Hematopoietic multipotent progenitor cell (in vitro differentiated cells): Measurements from ENCODE around the gene PCDHB4. TPM values are rescaled to one million over a fixed set of nuclear protein-coding genes. Genes with fewer than 3 reads are reported as not detected.
"Not testable (repeated sequence)": the region's sequence is repeated elsewhere in the genome, so short reads cannot be mapped to it uniquely, and the experiment has no call there.

Source experiments
- DNase-seq, 3 donors: peaks; one replicate each; pipeline ENCODE4 v3.0.0-alpha.2; 2011 to 2015; ENCODE audit warnings: low read depth in 2 of 3, low spot score in 2 of 3
- total RNA-seq: library from RNA; depleted of rRNA; stranded (reverse); fragments of >200 nt; gene quantifications from one replicate; pipeline ENCODE4 v1.2.3, GENCODE V29; 2012

The PCDHB4 gene
- total RNA-seq, 1 donor, result under 0.01 TPM

GRCh38 chr5:141149812-141150211 lies 28.2 kb downstream of the PCDHB4 start, which contains the start of gene PCDHB6:
TSS of gene PCDHB6 (plus strand) at chr5:141150057. CDS start at chr5:141150258, 201 bp downstream.
- peak in 1 of 3 donors; percentile 1 for DNase-seq

DNA sequence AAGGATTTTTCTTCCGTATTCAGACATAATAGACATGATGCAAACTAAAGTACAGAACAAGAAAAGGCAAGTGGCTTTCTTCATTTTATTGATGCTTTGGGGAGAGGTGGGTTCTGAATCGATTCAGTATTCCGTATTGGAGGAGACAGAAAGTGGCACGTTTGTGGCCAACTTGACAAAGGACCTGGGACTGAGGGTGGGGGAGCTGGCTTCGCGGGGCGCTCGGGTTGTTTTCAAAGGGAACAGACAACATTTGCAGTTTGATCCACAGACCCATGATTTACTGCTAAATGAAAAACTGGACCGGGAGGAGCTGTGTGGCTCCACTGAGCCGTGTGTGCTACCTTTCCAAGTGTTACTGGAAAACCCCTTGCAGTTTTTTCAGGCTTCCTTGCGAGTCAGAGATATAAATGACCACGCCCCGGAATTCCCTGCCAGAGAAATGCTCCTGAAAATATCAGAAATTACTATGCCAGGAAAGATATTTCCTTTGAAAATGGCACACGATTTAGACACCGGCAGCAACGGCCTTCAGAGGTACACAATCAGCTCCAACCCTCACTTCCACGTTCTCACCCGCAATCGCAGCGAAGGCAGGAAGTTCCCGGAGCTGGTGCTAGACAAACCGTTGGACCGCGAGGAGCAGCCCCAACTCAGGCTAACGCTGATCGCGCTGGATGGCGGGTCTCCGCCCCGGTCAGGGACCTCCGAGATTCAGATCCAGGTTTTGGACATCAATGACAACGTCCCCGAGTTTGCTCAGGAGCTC lies 28.8 kb downstream of the PCDHB4 start:
- DNase-seq, result no peak

DNA sequence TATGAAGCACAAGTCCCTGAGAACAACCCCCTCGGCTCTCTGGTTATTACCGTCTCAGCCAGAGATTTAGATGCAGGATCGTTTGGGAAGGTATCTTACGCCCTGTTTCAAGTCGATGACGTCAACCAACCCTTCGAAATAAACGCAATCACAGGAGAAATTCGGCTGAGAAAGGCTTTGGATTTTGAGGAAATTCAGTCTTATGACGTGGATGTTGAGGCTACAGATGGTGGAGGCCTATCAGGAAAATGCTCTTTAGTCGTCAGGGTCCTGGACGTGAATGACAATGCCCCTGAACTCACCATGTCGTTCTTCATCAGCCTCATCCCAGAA lies 29.3 kb downstream of the PCDHB4 start:
- DNase-seq, result no peak

DNA sequence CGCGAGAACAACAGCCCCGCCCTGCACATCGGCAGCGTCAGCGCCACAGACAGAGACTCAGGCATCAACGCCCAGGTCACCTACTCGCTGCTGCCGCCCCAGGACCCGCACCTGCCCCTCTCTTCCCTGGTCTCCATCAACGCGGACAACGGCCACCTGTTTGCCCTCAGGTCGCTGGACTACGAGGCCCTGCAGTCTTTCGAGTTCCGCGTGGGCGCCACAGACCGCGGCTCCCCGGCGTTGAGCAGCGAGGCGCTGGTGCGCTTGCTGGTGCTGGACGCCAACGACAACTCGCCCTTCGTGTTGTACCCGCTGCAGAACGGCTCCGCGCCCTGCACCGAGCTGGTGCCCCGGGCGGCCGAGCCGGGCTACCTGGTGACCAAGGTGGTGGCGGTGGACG lies 30.0 kb downstream of the PCDHB4 start:
- DNase-seq, result not testable (repeated sequence)

DNA sequence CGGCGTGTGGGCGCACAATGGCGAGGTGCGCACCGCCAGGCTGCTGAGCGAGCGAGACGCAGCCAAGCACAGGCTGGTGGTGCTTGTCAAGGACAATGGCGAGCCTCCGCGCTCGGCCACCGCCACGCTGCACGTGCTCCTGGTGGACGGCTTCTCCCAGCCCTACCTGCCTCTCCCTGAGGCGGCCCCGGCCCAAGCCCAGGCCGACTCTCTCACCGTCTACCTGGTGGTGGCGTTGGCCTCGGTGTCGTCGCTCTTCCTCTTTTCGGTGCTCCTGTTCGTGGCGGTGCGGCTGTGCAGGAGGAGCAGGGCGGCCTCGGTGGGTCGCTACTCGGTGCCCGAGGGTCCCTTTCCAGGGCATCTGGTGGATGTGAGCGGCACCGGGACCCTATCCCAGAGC lies 30.5 kb downstream of the PCDHB4 start:
- DNase-seq, result not testable (repeated sequence)

GRCh38 chr5:141155540-141156374 lies 34.1 kb downstream of the PCDHB4 start:
- DNase-seq, result no peak

GRCh38 chr5:141157356-141157755 lies 35.7 kb downstream of the PCDHB4 start:
- DNase-seq, result not testable (repeated sequence)

DNA sequence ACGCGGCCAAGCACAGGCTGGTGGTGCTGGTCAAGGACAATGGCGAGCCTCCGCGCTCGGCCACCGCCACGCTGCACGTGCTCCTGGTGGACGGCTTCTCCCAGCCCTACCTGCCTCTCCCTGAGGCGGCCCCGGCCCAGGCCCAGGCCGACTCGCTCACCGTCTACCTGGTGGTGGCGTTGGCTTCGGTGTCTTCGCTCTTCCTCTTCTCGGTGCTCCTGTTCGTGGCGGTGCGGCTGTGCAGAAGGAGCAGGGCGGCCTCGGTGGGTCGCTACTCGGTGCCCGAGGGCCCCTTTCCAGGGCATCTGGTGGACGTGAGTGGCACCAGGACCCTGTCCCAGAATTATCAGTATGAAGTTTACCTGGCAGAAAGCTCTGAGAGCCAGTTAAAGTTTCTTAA lies 36.3 kb downstream of the PCDHB4 start:
- DNase-seq, result not testable (repeated sequence)

- DNase-seq, result peak in 1 of 3 donors; percentile 39
These were observed 51.0 kb downstream of the PCDHB4 start, which contains the start of gene PCDHB7 for GRCh38 chr5:141172381-141173204. TSS of gene PCDHB7 (plus strand) at chr5:141172644. CDS start at chr5:141172836, 192 bp downstream.

- DNase-seq, result not testable (repeated sequence)
These were observed 52.9 kb downstream of the PCDHB4 start for GRCh38 chr5:141174291-141175104.

Other genes starting within 250 kb of the PCDHB4 start
- gene PCDHA12, start 246.5 kb upstream of the PCDHB4 start, total RNA-seq, result under 0.01 TPM
- gene PCDHA13, start 239.7 kb upstream of the PCDHB4 start, total RNA-seq, result not detected
- under 0.01 TPM for gene PCDHAC1, start 195.5 kb upstream of the PCDHB4 start, total RNA-seq
- under 0.01 TPM for gene PCDHAC2, start 155.3 kb upstream of the PCDHB4 start, total RNA-seq
- gene PCDHB1, start 70.4 kb upstream of the PCDHB4 start, total RNA-seq, result under 0.01 TPM
- gene PCDHB2, start 27.2 kb upstream of the PCDHB4 start, total RNA-seq, result 0.27 TPM
- under 0.01 TPM for gene PCDHB3, start 21.3 kb upstream of the PCDHB4 start, total RNA-seq
- gene PCDHB5, start 13.4 kb downstream of the PCDHB4 start, total RNA-seq, result under 0.01 TPM
- gene PCDHB6, start 28.2 kb downstream of the PCDHB4 start, total RNA-seq, result not detected
- under 0.01 TPM for gene PCDHB7, start 50.8 kb downstream of the PCDHB4 start, total RNA-seq
- gene PCDHB8, start 56.0 kb downstream of the PCDHB4 start, total RNA-seq, result not detected
- gene PCDHB16, start 60.6 kb downstream of the PCDHB4 start, total RNA-seq, result not detected
- not detected for gene PCDHB9, start 65.3 kb downstream of the PCDHB4 start, total RNA-seq
- under 0.01 TPM for gene PCDHB10, start 70.5 kb downstream of the PCDHB4 start, total RNA-seq
- 0.27 TPM for gene PCDHB11, start 77.8 kb downstream of the PCDHB4 start, total RNA-seq
- gene PCDHB12, start 86.9 kb downstream of the PCDHB4 start, total RNA-seq, result not detected
- gene PCDHB13, start 92.1 kb downstream of the PCDHB4 start, total RNA-seq, result under 0.01 TPM
- gene PCDHB14, start 101.5 kb downstream of the PCDHB4 start, total RNA-seq, result under 0.01 TPM
- gene PCDHB15, start 123.6 kb downstream of the PCDHB4 start, total RNA-seq, result under 0.01 TPM
- gene SLC25A2, start 182.2 kb downstream of the PCDHB4 start, total RNA-seq, result 0.54 TPM
- gene TAF7, start 199.0 kb downstream of the PCDHB4 start, total RNA-seq, result 45.0 TPM
- gene PCDHGA1, start 208.7 kb downstream of the PCDHB4 start, total RNA-seq, result under 0.01 TPM
- gene PCDHGA2, start 216.9 kb downstream of the PCDHB4 start, total RNA-seq, result 0.27 TPM
- gene PCDHGA3, start 222.0 kb downstream of the PCDHB4 start, total RNA-seq, result 0.54 TPM
- 0.27 TPM for gene PCDHGB1, start 228.3 kb downstream of the PCDHB4 start, total RNA-seq
- gene PCDHGA4, start 233.2 kb downstream of the PCDHB4 start, total RNA-seq, result 0.81 TPM
- gene PCDHGB2, start 238.2 kb downstream of the PCDHB4 start, total RNA-seq, result 2.4 TPM
- 1.1 TPM for gene PCDHGA5, start 242.3 kb downstream of the PCDHB4 start, total RNA-seq
- 3.5 TPM for gene PCDHGB3, start 248.4 kb downstream of the PCDHB4 start, total RNA-seq